GOT3 (cell line): ENCODE measurements around the gene P4HA1.
"Not testable (repeated sequence)": the region's sequence is repeated elsewhere in the genome, so short reads cannot be mapped to it uniquely, and the experiment has no call there.

Experiments used
- DNase-seq: peaks from one replicate; lab custom pipeline; 2025; ENCODE audit warnings: mixed read lengths; lab: John Stamatoyannopoulos, UW

Gene P4HA1

GRCh38 chr10:73043766-73044377 is 52.8 kb downstream of the P4HA1 start:
- no peak for DNase-seq

- no peak for DNase-seq
Observed at GRCh38 chr10:73043319-73043718, 53.3 kb downstream of the P4HA1 start.

- DNase-seq: no peak
Observed at GRCh38 chr10:73042130-73042529, 54.5 kb downstream of the P4HA1 start.

- no peak for DNase-seq
Observed at GRCh38 chr10:73039635-73040034, 57.0 kb downstream of the P4HA1 start.

GRCh38 chr10:73036285-73036684 is 60.4 kb downstream of the P4HA1 start:
- not testable (repeated sequence) for DNase-seq

GRCh38 chr10:73032536-73032935 is 64.1 kb downstream of the P4HA1 start:
- no peak for DNase-seq

DNA sequence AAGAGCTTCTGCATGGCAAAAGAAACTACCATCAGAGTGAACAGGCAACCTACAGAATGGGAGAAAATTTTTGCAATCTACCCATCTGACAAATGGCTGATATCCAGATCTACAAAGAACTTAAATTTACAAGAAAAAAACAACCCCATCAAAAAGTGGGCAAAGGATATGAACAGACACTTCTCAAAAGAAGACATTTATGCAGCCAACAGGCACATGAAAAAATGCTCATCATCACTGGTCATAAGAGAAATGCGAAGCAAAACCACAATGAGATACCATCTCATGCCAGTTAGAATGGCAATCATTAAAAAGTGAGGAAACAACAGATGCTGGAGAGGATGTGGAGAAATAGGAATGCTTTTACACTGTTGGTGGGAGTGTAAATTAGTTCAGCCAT is 70.0 kb downstream of the P4HA1 start:
- DNase-seq: not testable (repeated sequence)

DNA sequence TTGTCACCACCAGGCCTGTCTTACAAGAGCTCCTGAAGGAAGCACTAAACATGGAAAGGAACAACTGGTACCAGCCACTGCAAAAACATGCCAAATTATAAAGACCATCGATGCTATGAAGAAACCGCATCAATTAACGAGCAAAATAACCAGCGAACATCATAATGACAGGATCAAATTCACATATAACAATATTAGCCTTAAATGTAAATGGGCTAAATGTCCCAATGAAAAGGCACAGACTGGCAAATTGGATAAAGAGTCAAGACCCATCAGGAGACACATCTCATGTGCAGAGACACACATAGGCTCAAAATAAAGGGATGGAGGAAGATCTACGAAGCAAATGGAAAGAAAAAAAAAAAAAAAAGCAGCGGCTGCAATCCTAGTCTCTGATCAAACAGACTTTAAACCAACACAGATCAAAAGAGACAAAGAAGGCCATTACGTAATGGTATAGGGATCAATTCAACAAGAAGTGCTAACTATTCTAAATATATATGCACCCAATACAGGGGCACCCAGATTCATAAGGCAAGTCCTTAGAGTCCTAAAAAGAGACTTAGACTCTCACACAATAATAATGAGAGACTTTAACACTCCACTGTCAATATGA is 73.1 kb downstream of the P4HA1 start:
- not testable (repeated sequence) for DNase-seq

DNA sequence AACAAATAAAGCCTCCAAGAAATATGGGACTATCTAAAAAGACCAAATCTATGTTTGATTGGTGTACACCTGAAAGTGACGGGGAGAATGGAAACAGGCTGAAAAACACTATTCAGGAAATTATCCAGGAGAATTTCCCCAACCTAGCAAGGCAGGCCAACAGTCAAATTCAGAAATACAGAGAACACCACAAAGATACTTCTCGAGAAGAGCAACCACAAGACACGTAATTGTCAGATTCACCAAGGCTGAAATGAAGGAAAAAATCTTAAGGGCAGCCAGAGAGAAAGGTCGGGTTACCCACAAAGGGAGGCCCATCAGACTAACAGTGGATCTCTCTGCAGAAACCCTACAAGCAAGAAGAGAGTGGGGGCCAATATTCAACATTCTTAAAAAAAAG is 73.7 kb downstream of the P4HA1 start:
- DNase-seq: not testable (repeated sequence)

GRCh38 chr10:73021538-73022164 is 75.0 kb downstream of the P4HA1 start:
- DNase-seq: not testable (repeated sequence)

- DNase-seq: no peak
Observed at GRCh38 chr10:73021050-73021449, 75.6 kb downstream of the P4HA1 start.

DNA sequence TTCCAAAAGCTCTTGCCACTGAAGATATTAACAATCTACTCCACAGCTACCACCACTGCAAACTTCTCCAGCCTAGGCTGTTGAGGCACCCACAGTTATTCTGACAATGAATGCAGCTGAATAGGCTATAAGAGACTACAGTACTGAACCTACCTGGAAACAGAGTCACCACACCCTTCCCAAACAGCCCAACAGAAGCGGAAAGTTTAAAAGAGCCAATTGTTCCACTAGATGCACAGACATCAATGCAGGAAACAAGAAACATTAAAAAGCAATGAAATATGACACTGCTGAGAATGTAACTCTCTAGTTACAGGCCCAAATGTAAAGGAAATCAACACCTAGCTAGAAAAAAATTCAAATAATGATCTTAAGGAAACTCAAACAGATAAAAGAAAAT is 77.6 kb downstream of the P4HA1 start:
- no peak for DNase-seq

DNA sequence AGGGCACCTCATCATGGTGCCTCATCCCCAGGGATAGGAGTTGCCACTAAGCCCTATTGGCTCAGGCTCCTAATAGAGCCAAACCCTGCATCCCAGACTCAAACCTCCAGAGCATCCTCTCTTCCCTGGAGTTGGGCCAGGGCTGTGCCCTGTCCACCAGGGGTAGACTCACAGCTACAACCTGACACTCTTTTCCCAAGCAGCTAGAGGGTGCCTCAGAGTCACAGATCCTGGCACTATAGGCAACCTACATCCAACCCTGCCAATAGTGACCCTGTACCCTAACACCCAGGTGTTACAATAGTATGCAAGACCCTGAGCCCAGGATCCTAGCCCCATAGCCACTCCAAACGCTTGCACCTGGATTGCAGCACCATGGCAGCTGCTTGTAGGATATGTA is 78.0 kb downstream of the P4HA1 start:
- no peak for DNase-seq

DNA sequence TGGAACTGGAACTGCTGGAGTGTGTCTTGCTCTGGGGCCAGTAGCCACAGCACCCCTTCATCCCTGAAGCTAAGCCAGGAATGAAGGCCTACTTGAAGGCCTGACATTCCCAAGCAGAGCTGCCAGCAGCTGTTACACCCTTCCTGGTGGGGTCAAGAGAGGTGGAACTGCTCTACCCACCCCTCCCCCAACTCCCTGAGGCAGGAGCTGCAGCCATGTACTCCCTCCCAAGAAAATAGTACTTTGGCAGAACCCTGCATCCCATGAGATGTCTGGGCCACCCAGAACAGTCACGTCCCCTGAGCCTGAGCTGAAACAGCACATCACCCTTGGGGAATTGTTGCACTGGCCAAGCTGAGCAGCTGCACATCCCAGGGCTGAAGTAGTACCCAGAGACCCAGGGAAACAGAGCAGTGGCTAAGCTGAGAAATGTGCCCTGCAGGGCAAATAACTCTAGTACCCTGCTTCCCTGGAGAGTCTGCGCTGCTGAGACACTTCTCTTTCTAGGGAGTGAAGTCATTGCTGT is 78.6 kb downstream of the P4HA1 start:
- DNase-seq: no peak

GRCh38 chr10:73015779-73016178 is 80.9 kb downstream of the P4HA1 start:
- no peak for DNase-seq

- DNase-seq: no peak
Observed at GRCh38 chr10:73003822-73004221, 92.8 kb downstream of the P4HA1 start.

GRCh38 chr10:73000973-73001372 is 95.7 kb downstream of the P4HA1 start:
- DNase-seq: no peak

- no peak for DNase-seq
Observed at GRCh38 chr10:72997099-72997498, 99.6 kb downstream of the P4HA1 start.

- not testable (repeated sequence) for DNase-seq
Observed at GRCh38 chr10:72995459-72995858, 101.2 kb downstream of the P4HA1 start.

DNA sequence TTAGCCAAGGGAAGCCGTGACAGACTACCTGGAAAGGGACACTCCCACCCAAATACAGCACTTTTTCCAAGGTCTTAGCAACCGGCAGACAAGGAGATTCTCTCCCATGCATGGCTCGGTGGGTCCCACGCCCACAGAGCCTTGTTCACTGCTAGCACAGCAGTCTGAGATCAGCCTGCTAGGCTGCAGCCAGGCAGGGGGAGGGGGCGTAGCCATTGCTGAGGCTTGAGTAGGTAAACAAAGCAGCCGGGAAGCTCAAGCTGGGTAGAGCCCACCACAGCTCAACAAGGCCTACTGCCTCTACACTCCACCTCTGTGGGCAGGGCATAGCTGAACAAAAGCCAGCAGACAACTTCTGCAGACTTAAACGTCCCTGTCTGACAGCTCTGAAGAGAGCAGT is 106.9 kb downstream of the P4HA1 start:
- DNase-seq: not testable (repeated sequence)

DNA sequence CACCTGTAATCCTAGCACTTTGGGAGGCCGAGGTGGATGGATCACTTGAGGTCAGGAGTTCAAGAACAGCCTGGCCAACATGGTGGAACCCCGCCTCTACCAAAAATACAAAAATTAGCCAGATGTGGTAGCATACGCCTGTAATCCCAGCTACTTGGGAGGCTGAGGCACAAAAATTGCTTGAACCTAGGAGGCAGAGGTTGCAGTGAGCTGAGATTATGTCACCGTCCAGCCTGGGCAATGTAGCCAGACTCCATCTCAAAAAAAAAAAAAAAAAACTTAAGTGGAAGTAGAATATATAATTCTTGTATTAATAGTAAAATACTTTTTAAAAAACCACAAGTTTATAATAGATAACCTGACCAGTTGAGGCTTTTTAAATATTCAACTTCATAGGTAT is 112.0 kb downstream of the P4HA1 start:
- not testable (repeated sequence) for DNase-seq

DNA sequence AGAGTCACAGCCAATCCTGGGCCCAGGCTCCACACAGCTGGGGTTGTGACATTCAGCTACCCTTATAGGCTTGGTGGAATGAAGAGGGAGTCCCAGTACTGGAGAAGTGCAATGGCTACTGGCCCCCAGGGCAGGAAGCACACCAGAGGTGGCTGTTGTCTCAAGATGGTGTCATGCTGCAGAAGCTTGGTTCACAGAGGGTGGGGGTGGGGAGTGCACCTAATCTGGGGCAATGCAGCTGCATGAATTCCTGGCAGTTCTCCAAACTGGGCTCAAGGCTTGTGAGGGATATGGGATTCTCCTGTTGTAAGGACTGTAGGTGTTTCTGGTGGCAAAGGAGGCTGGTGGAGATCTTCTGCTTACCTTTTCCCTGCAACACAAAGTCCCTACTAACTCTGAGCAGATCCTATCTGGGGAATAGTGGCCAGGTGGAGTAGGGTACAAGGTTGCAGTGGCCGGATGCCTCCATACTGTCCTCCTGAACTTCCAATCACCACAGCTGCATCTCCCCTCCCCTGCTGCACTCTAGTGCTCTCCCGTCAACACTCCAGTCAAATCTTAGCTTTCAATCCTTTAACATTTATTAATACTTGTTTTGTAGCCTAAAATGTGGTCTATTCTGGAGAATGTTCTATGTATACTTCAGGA is 114.7 kb downstream of the P4HA1 start:
- no peak for DNase-seq
